H9 (cell line): ENCODE data around the gene CD300A. TPM values are rescaled to one million over a fixed set of nuclear protein-coding genes. Genes with fewer than 3 reads are reported as not detected.
A peak's percentile ranks its signal among the peaks of the same experiment; 100 is the strongest.

ENCODE experiments used
- DNase-seq: peaks from one replicate; pipeline ENCODE4 v3.0.0-alpha.2; 2017
- H2AFZ ChIP-seq: one replicate; pipeline ENCODE4 v1.6.1; 2013; ENCODE audit warnings: mild to moderate bottlenecking, low read length, control low read depth, moderate library complexity
- H2AK5ac ChIP-seq: 2 replicates; pipeline ENCODE4 v1.6.1; 2013; ENCODE audit warnings: low read length, control low read depth, mixed read lengths; ENCODE audit not compliant: insufficient read length
- H2BK120ac ChIP-seq: one replicate; pipeline ENCODE4 v1.6.1; 2013; ENCODE audit warnings: low read depth, mild to moderate bottlenecking, low read length, control low read depth, inconsistent platforms; ENCODE audit not compliant: poor library complexity, severe bottlenecking
- H2BK12ac ChIP-seq: 2 replicates; pipeline ENCODE4 v1.6.1; 2013; ENCODE audit warnings: low read length, control low read depth, mixed read lengths, low read depth; ENCODE audit not compliant: insufficient read length
- H2BK15ac ChIP-seq: 2 replicates; pipeline ENCODE4 v1.6.1; 2013; ENCODE audit warnings: low read depth, low read length, control low read depth
- H2BK20ac ChIP-seq: one replicate; pipeline ENCODE4 v1.6.1; 2013; ENCODE audit warnings: low read depth, mild to moderate bottlenecking, low read length, control low read depth, inconsistent platforms; ENCODE audit not compliant: poor library complexity, severe bottlenecking
- H2BK5ac ChIP-seq: 2 replicates; pipeline ENCODE4 v1.6.1; 2013; ENCODE audit warnings: low read length, control low read depth, mixed read lengths; ENCODE audit not compliant: insufficient read length
- H3K14ac ChIP-seq: 2 replicates; pipeline ENCODE4 v1.6.1; 2013; ENCODE audit warnings: low read length, control low read depth; ENCODE audit not compliant: insufficient read depth
- H3K18ac ChIP-seq: 2 replicates; pipeline ENCODE4 v1.6.1; 2013; ENCODE audit warnings: low read depth, mild to moderate bottlenecking, mixed read lengths, low read length, control low read depth; ENCODE audit not compliant: insufficient read length
- H3K23ac ChIP-seq: 2 replicates; pipeline ENCODE4 v1.6.1; 2013; ENCODE audit warnings: low read length, control low read depth, mixed read lengths, low read depth; ENCODE audit not compliant: insufficient read length
- H3K23me2 ChIP-seq: 2 replicates; pipeline ENCODE4 v1.6.1; 2013; ENCODE audit warnings: low read depth, mild to moderate bottlenecking, mixed read lengths, low read length, control low read depth; ENCODE audit not compliant: insufficient read length, poor library complexity, severe bottlenecking
- H3K27ac ChIP-seq: 2 replicates; pipeline ENCODE4 v1.5.1; 2013; ENCODE audit warnings: low read length, control low read depth, mixed read lengths, low read depth; ENCODE audit not compliant: insufficient read length
- H3K27me3 ChIP-seq: 2 replicates; pipeline ENCODE4 v1.6.1; 2013; ENCODE audit warnings: low read length, control low read depth, inconsistent platforms; ENCODE audit not compliant: insufficient read depth
- H3K4ac ChIP-seq: 2 replicates; pipeline ENCODE4 v1.6.1; 2013; ENCODE audit warnings: low read depth, mild to moderate bottlenecking, control low read depth, inconsistent platforms, low read length, moderate library complexity
- H3K4me1 ChIP-seq: 2 replicates; pipeline ENCODE4 v1.6.1; 2013; ENCODE audit warnings: low read length, control low read depth, inconsistent platforms; ENCODE audit not compliant: insufficient read depth
- H3K4me2 ChIP-seq: 2 replicates; pipeline ENCODE4 v1.6.1; 2013; ENCODE audit warnings: low read length, control low read depth, mixed read lengths; ENCODE audit not compliant: insufficient read length, insufficient read depth
- H3K56ac ChIP-seq: 2 replicates; pipeline ENCODE4 v1.6.1; 2013; ENCODE audit warnings: low read depth, mild to moderate bottlenecking, mixed read lengths, low read length, control low read depth; ENCODE audit not compliant: insufficient read length
- H3K79me1 ChIP-seq: 2 replicates; pipeline ENCODE4 v1.6.1; 2013; ENCODE audit warnings: low read depth, mild to moderate bottlenecking, moderate library complexity, low read length, control low read depth, inconsistent platforms; ENCODE audit not compliant: insufficient read depth, poor library complexity, severe bottlenecking
- H3K79me2 ChIP-seq: 2 replicates; pipeline ENCODE4 v1.6.1; 2013; ENCODE audit warnings: low read length, control low read depth, inconsistent platforms; ENCODE audit not compliant: insufficient read depth
- H3K9ac ChIP-seq: 2 replicates; pipeline ENCODE4 v1.6.1; 2013; ENCODE audit warnings: low read length, control low read depth, mixed read lengths; ENCODE audit not compliant: insufficient read length; ENCODE audit errors: extremely low read depth
- H3K9me3 ChIP-seq: one replicate; pipeline ENCODE4 v1.6.1; 2013; ENCODE audit warnings: low read depth, low read length, inconsistent platforms; ENCODE audit not compliant: control insufficient read depth
- H3T11ph ChIP-seq: one replicate; pipeline ENCODE4 v1.6.1; 2013; ENCODE audit warnings: mild to moderate bottlenecking, low read length, control low read depth, inconsistent platforms
- H4K20me1 ChIP-seq: one replicate; pipeline ENCODE4 v1.6.1; 2013; ENCODE audit not compliant: control insufficient read depth, insufficient read length, insufficient read depth
- H4K5ac ChIP-seq: 2 replicates; pipeline ENCODE4 v1.6.1; 2013; ENCODE audit warnings: low read depth, mild to moderate bottlenecking, mixed read lengths, low read length, control low read depth; ENCODE audit not compliant: insufficient read length
- H4K8ac ChIP-seq: replicated peaks from 2 replicates; pipeline ENCODE4 v1.6.1; 2013; ENCODE audit warnings: low read length, control low read depth, mixed read lengths, low read depth; ENCODE audit not compliant: insufficient read length
- H4K91ac ChIP-seq: 2 replicates; pipeline ENCODE4 v1.6.1; 2013; ENCODE audit warnings: low read depth, mild to moderate bottlenecking, moderate library complexity, mixed read lengths, low read length, control low read depth; ENCODE audit not compliant: insufficient read length
- H3K27ac Mint-ChIP-seq, 3 experiments: 2 replicates in 2 of 3; 3 replicates in 1 of 3; pipeline ENCODE4 v1.8.0; 2020 to 2021; ENCODE audit warnings: mixed read lengths in 3 of 3, mild to moderate bottlenecking in 1 of 3, moderate library complexity in 1 of 3
- H3K27me3 Mint-ChIP-seq: 2 replicates; pipeline ENCODE4 v1.8.0; 2021; ENCODE audit warnings: low read depth, mild to moderate bottlenecking, moderate library complexity, mixed read lengths
- H3K36me3 Mint-ChIP-seq, 3 experiments: 2 replicates in 2 of 3; 3 replicates in 1 of 3; pipeline ENCODE4 v1.8.0; 2020 to 2021; ENCODE audit warnings: low read depth in 3 of 3, mixed read lengths in 3 of 3; ENCODE audit not compliant: insufficient read depth in 1 of 3
- H3K4me1 Mint-ChIP-seq, 2 experiments: 2 replicates each; pipeline ENCODE4 v1.8.0; 2020; ENCODE audit warnings: mixed read lengths in 2 of 2
- H3K4me3 Mint-ChIP-seq, 2 experiments: 2 replicates in 1 of 2; 3 replicates in 1 of 2; pipeline ENCODE4 v1.8.0; 2020 to 2021; ENCODE audit warnings: mild to moderate bottlenecking in 2 of 2, mixed read lengths in 2 of 2, moderate library complexity in 1 of 2
- H3K9me3 Mint-ChIP-seq, 2 experiments: 2 replicates in 1 of 2; 3 replicates in 1 of 2; pipeline ENCODE4 v1.8.0; 2020; ENCODE audit warnings: mild to moderate bottlenecking in 2 of 2, mixed read lengths in 2 of 2, moderate library complexity in 1 of 2
- WGBS: extraction: QIAGEN DNeasy Blood & Tissue Kit; methylation state at CpG from one replicate; pipeline ENCODE4 v1.1.7; 2013; ENCODE audit warnings: missing lambda C conversion rate, low lambda C conversion rate, mixed read lengths; ENCODE audit not compliant: insufficient read length; ENCODE audit errors: extremely low coverage; 5-methylcytosine and 5-hydroxymethylcytosine counted together
- total RNA-seq: library from RNA; stranded (reverse); gene quantifications from 2 replicates; pipeline ENCODE4 v1.2.1, GENCODE V29; 2021
- TF ChIP-seq, protein P1 (sequence below): fragments of 200-600 bp; sonication (generic); conservative IDR thresholded peaks from 3 replicates; pipeline ENCODE4 v1.8.0; 2021; ENCODE audit warnings: antibody characterized with exemption, mild to moderate bottlenecking

CD300A gene
- total RNA-seq, 1 experiment from 2014 or later, result not detected

DNA sequence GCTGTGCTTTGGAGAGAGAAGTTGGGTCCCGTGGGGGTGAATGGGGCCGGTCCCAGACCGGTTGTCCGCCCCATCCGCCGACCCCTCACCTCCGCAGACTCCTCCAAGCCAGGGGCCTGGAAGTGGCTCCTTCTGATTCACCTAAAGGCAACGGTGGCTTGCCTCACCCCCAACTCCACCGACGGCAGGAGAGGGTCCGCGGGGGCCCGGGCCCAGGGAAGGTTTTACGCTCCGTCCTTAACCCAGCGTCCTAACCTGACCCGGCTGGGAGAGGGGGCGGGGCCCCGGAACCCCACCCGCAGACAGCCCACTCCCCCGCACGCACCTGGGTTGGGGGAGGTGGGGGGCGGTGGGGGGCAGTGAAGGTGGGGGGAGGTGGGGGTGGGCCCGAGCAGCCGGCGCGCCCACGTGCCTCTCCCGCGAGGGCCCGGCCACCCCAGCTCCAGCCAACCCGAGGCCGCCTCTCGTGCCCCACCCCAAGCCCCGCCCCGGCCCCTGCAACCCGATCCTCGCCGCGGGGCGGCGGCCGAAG lies 12.7 kb upstream of the CD300A start:
- H3K27me3 Mint-ChIP-seq, result peaks cover 61% of the 10 kb centered on the region
- Histone ChIP-seq H4K8ac (no peak overlapping the region), H2BK20ac (no peak overlapping the region), H2BK5ac (no peak overlapping the region), H2BK120ac (no peak overlapping the region), H3K27ac (no peak overlapping the region), H3K56ac (no peak overlapping the region), H2BK12ac (no peak overlapping the region), H3K27me3 (peaks cover 11% of the 10 kb centered on the region; the same call in 1 of the 2 replicates), H3K18ac (no peak overlapping the region), H3K14ac (no peak overlapping the region), H4K91ac (no peak overlapping the region), H4K5ac (no peak overlapping the region), H2BK15ac (no peak overlapping the region), H3T11ph (no peak overlapping the region), H3K79me2 (no peaks in the 10 kb centered on the region), H3K23me2 (peaks cover 7% of the 10 kb centered on the region), H2AFZ (no peak overlapping the region), H3K4me1 (peaks cover 6% of the 10 kb centered on the region; the same call in 1 of the 2 replicates), H3K9ac (no peak overlapping the region), H3K4ac (no peak overlapping the region), H2AK5ac (no peak overlapping the region), H3K23ac (no peak overlapping the region), H3K79me1 (no peaks in the 10 kb centered on the region), H4K20me1 (no peaks in the 10 kb centered on the region), H3K4me2 (peak overlapping the region; percentile 53), H3K9me3 (no peaks in the 10 kb centered on the region)
- H3K4me3 Mint-ChIP-seq, result peak overlapping the region; percentile 44 to 75
- peak; percentile 97 for DNase-seq
- no peaks in the 10 kb centered on the region for H3K36me3 Mint-ChIP-seq
- no peak overlapping the region for H3K27ac Mint-ChIP-seq
- H3K9me3 Mint-ChIP-seq, result no peaks in the 10 kb centered on the region
- no CpG with 5 or more reads among the region's 43 CpGs for WGBS
- TF ChIP-seq, protein P1, sequence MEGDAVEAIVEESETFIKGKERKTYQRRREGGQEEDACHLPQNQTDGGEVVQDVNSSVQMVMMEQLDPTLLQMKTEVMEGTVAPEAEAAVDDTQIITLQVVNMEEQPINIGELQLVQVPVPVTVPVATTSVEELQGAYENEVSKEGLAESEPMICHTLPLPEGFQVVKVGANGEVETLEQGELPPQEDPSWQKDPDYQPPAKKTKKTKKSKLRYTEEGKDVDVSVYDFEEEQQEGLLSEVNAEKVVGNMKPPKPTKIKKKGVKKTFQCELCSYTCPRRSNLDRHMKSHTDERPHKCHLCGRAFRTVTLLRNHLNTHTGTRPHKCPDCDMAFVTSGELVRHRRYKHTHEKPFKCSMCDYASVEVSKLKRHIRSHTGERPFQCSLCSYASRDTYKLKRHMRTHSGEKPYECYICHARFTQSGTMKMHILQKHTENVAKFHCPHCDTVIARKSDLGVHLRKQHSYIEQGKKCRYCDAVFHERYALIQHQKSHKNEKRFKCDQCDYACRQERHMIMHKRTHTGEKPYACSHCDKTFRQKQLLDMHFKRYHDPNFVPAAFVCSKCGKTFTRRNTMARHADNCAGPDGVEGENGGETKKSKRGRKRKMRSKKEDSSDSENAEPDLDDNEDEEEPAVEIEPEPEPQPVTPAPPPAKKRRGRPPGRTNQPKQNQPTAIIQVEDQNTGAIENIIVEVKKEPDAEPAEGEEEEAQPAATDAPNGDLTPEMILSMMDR, result no peak
- H3K4me1 Mint-ChIP-seq, result peaks cover 36 to 52% of the 10 kb centered on the region in 2 experiments
